K562 (cell line): Measurements from ENCODE around the gene ZNF563. TPM values are rescaled to one million over a fixed set of nuclear protein-coding genes. Genes with fewer than 3 reads are reported as not detected.
A peak's percentile ranks its signal among the peaks of the same experiment; 100 is the strongest.

ENCODE experiments used
- ELF1 ChIP-seq: fragments of 200-800 bp; sonication (Bioruptor generic); IDR thresholded peaks from 2 replicates; pipeline ENCODE4 v1.6.1; 2016; ENCODE audit warnings: missing genetic modification characterization, missing compliant biosample characterization
- ELK1 ChIP-seq: sonication (generic); formaldehyde crosslinking; IDR thresholded peaks from 2 replicates; pipeline ENCODE4 v1.8.1; 2022; ENCODE audit warnings: missing genetic modification reagents
- ETV5 ChIP-seq: sonication (generic); formaldehyde crosslinking; IDR thresholded peaks from 2 replicates; pipeline ENCODE4 v1.4.0; 2020; ENCODE audit warnings: low read depth, mild to moderate bottlenecking, missing genetic modification reagents
- FOXM1 ChIP-seq, 2 experiments: fragments of 450-650 bp in 1 of 2; sonication (generic) in 1 of 2; formaldehyde crosslinking in 1 of 2; IDR thresholded peaks; 2 replicates each; pipeline versions ENCODE4 v1.6.1 to v1.9.0; 2017 to 2022; ENCODE audit warnings: low read depth in 2 of 2, mild to moderate bottlenecking in 2 of 2, missing genetic modification reagents in 1 of 2, moderate library complexity in 1 of 2
- HDAC3 ChIP-seq: fragments of 450-650 bp; IDR thresholded peaks from 2 replicates; pipeline ENCODE4 v1.6.1; 2018; ENCODE audit warnings: borderline replicate concordance, mild to moderate bottlenecking, moderate library complexity; ENCODE audit not compliant: partially characterized antibody
- JUN ChIP-seq, 2 experiments: sonication (generic) in 1 of 2; formaldehyde crosslinking in 1 of 2; IDR thresholded peaks; 2 replicates each; pipeline versions ENCODE4 v1.6.1 to v1.8.0; 2012 to 2022; ENCODE audit warnings: borderline replicate concordance in 2 of 2, mild to moderate bottlenecking in 2 of 2, improper control_type of control experiment in 1 of 2, low read depth in 1 of 2, low read length in 1 of 2, missing genetic modification reagents in 1 of 2
- L3MBTL2 ChIP-seq: fragments of 450-650 bp; IDR thresholded peaks from 2 replicates; pipeline ENCODE4 v1.6.1; 2016; ENCODE audit warnings: mild to moderate bottlenecking, moderate library complexity
- RBM17 ChIP-seq: fragments of 200-400 bp; formaldehyde crosslinking; IDR thresholded peaks from 2 replicates; pipeline ENCODE4 v1.6.1; 2017; ENCODE audit warnings: low read depth, mild to moderate bottlenecking, low read length, borderline replicate concordance
- SREBF1 ChIP-seq: fragments of 150-350 bp; IDR thresholded peaks from 2 replicates; pipeline ENCODE4 v1.6.1; 2014; ENCODE audit warnings: antibody characterized with exemption, low read depth, low read length, borderline replicate concordance
- ZNF586 ChIP-seq: fragments of 450-650 bp; formaldehyde crosslinking; conservative IDR thresholded peaks from 2 replicates; pipeline ENCODE4 v1.4.0; 2020; ENCODE audit warnings: mild to moderate bottlenecking, moderate library complexity
- ZNF699 ChIP-seq: fragments of 250-450 bp; sonication (Bioruptor Pico); IDR thresholded peaks from 2 replicates; pipeline ENCODE4 v1.8.0; 2021; ENCODE audit warnings: mild to moderate bottlenecking, moderate library complexity; ENCODE audit not compliant: insufficient replicate concordance
- ZNF740 ChIP-seq, 3 experiments: fragments of 200-800 bp in 1 of 3; sonication (Bioruptor generic) in 1 of 3; sonication (generic) in 1 of 3; formaldehyde crosslinking in 1 of 3; IDR thresholded peaks; 2 replicates each; pipeline versions ENCODE4 v1.6.1 to v1.8.0; 2016 to 2022; ENCODE audit warnings: mild to moderate bottlenecking in 2 of 3, missing compliant biosample characterization in 2 of 3, missing genetic modification characterization in 2 of 3, missing genetic modification reagents in 1 of 3
- polyA plus RNA-seq, 8 experiments: library from polyadenylated mRNA; depleted of rRNA in 4 of 8; stranded (reverse) in 5 of 8; unstranded in 3 of 8; fragments of >200 nt; fragmentation: Nextera tagmentation in 2 of 8; fragmentation: Illumina TruSeq in 1 of 8; extraction: Ambion mirVana in 2 of 8; extraction: Trizol in 1 of 8; gene quantifications; 2 replicates each; pipeline versions ENCODE4 v1.2.1 to v1.2.3, GENCODE V29; 2011 to 2014; ENCODE audit warnings: inconsistent platforms in 1 of 8, missing spikeins in 1 of 8
- total RNA-seq, 7 experiments: library from RNA; depleted of rRNA in 6 of 7; stranded (reverse); fragments of >200 nt in 6 of 7; fragmentation: Illumina TruSeq in 2 of 7; extraction: Trizol in 2 of 7; gene quantifications; 2 replicates each; pipeline versions ENCODE4 v1.2.1 to v1.2.3, GENCODE V29; 2011 to 2021; ENCODE audit warnings: low replicate concordance in 1 of 7
- TF ChIP-seq, protein P1 (sequence below): fragments of 450-650 bp; IDR thresholded peaks from 2 replicates; pipeline ENCODE4 v1.6.1; 2017; ENCODE audit warnings: antibody characterized with exemption
- TF ChIP-seq, protein P2 (sequence below), 2 experiments: fragments of 450-650 bp; IDR thresholded peaks; 2 replicates each; pipeline ENCODE4 v1.6.1; 2016
- TF ChIP-seq, protein P3 (sequence below): IDR thresholded peaks from 3 replicates; pipeline ENCODE4 v1.6.1; 2011; ENCODE audit warnings: borderline replicate concordance, mild to moderate bottlenecking, moderate library complexity; ENCODE audit not compliant: insufficient read length; ENCODE audit errors: extremely low read depth

The ZNF563 gene
- total and polyA plus RNA-seq, 9 of the 15 experiments (the other 6 are each of a cell fraction or from before 2014, with no cell fraction given): 0.37 to 2.9 (median 0.74) TPM

GRCh38 chr19:12294249-12295158, 38.9 kb downstream of the ZNF563 start, which contains the start of gene ZNF44 (continued):
- no peak for TF ChIP-seq ZNF586
- peak; percentile 12; the same call in 1 of the 2 replicates for TF ChIP-seq JUN (IDR thresholded peaks at IDR 0.05; ENCODE audit: borderline replicate concordance, low read depth, low read length)
- no peak for TF ChIP-seq JUN (CRISPR knock-in tag; IDR thresholded peaks at IDR 0.05; ENCODE audit: borderline replicate concordance)
- peak; percentile 39; the same call in 1 of the 2 replicates for TF ChIP-seq L3MBTL2
- peak; percentile 47; the same call in 1 of the 2 replicates for TF ChIP-seq ELF1
- TF ChIP-seq ZNF699: no peak
- TF ChIP-seq, protein P1, sequence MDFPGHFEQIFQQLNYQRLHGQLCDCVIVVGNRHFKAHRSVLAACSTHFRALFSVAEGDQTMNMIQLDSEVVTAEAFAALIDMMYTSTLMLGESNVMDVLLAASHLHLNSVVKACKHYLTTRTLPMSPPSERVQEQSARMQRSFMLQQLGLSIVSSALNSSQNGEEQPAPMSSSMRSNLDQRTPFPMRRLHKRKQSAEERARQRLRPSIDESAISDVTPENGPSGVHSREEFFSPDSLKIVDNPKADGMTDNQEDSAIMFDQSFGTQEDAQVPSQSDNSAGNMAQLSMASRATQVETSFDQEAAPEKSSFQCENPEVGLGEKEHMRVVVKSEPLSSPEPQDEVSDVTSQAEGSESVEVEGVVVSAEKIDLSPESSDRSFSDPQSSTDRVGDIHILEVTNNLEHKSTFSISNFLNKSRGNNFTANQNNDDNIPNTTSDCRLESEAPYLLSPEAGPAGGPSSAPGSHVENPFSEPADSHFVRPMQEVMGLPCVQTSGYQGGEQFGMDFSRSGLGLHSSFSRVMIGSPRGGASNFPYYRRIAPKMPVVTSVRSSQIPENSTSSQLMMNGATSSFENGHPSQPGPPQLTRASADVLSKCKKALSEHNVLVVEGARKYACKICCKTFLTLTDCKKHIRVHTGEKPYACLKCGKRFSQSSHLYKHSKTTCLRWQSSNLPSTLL: no peak
- TF ChIP-seq, protein P2, sequence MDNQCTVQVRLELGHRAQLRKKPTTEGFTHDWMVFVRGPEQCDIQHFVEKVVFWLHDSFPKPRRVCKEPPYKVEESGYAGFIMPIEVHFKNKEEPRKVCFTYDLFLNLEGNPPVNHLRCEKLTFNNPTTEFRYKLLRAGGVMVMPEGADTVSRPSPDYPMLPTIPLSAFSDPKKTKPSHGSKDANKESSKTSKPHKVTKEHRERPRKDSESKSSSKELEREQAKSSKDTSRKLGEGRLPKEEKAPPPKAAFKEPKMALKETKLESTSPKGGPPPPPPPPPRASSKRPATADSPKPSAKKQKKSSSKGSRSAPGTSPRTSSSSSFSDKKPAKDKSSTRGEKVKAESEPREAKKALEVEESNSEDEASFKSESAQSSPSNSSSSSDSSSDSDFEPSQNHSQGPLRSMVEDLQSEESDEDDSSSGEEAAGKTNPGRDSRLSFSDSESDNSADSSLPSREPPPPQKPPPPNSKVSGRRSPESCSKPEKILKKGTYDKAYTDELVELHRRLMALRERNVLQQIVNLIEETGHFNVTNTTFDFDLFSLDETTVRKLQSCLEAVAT (IDR thresholded peaks at IDR 0.05): no peak
- no peak for TF ChIP-seq ZNF740 (CRISPR knock-in tag; IDR thresholded peaks at IDR 0.05)
- TF ChIP-seq ZNF740 (tag; IDR thresholded peaks at IDR 0.05): no peak
- TF ChIP-seq FOXM1 (IDR thresholded peaks at IDR 0.05; ENCODE audit: low read depth): no peak
- no peak for TF ChIP-seq FOXM1 (CRISPR knock-in tag; IDR thresholded peaks at IDR 0.05; ENCODE audit: low read depth)
- TF ChIP-seq ETV5 (CRISPR knock-in tag): no peak
- TF ChIP-seq ELK1: no peak
- TF ChIP-seq RBM17: no peak
- TF ChIP-seq SREBF1: no peak
- no peak for TF ChIP-seq HDAC3
- TF ChIP-seq, protein P3, sequence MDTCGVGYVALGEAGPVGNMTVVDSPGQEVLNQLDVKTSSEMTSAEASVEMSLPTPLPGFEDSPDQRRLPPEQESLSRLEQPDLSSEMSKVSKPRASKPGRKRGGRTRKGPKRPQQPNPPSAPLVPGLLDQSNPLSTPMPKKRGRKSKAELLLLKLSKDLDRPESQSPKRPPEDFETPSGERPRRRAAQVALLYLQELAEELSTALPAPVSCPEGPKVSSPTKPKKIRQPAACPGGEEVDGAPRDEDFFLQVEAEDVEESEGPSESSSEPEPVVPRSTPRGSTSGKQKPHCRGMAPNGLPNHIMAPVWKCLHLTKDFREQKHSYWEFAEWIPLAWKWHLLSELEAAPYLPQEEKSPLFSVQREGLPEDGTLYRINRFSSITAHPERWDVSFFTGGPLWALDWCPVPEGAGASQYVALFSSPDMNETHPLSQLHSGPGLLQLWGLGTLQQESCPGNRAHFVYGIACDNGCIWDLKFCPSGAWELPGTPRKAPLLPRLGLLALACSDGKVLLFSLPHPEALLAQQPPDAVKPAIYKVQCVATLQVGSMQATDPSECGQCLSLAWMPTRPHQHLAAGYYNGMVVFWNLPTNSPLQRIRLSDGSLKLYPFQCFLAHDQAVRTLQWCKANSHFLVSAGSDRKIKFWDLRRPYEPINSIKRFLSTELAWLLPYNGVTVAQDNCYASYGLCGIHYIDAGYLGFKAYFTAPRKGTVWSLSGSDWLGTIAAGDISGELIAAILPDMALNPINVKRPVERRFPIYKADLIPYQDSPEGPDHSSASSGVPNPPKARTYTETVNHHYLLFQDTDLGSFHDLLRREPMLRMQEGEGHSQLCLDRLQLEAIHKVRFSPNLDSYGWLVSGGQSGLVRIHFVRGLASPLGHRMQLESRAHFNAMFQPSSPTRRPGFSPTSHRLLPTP: no peak
